ENCODE measurements around the gene FAIM2. TPM values are rescaled to one million over a fixed set of nuclear protein-coding genes. Genes with fewer than 3 reads are reported as not detected.

Gene FAIM2
- total and polyA plus RNA-seq, 2 experiments from 2014 or later: 0.61 to 2.0 TPM

- H3K79me2 ChIP-seq (replicated peaks; ENCODE audit: insufficient read depth): no peaks in the 10 kb centered on the region
- H3F3A ChIP-seq (replicated peaks; ENCODE audit: low read depth): no peaks in the 10 kb centered on the region
- no peak overlapping the region for H3K4me3 ChIP-seq
- peaks cover 26% of the 10 kb centered on the region for H3K4me1 ChIP-seq (ENCODE audit: insufficient read depth)
- H3K27me3 Mint-ChIP-seq (ENCODE audit: insufficient read depth, low read depth, poor library complexity): peaks cover 14% of the 10 kb centered on the region
- H3K36me3 Mint-ChIP-seq (ENCODE audit: low read depth): no peaks in the 10 kb centered on the region
- no peaks in the 10 kb centered on the region for H3K36me3 ChIP-seq (ENCODE audit: insufficient read depth)
- no peak overlapping the region for H2AFZ ChIP-seq
- peaks cover 41% of the 10 kb centered on the region for H3K4me1 Mint-ChIP-seq
- H3K4me2 ChIP-seq: no peak overlapping the region
- H4K20me1 ChIP-seq (replicated peaks; ENCODE audit: insufficient read depth): no peaks in the 10 kb centered on the region
- TF ChIP-seq CREB1 (CRISPR knock-in tag; IDR thresholded peaks at IDR 0.05; ENCODE audit: low read depth) (no peak), ETS1 (IDR thresholded peaks at IDR 0.05) (no peak), NANOG (IDR thresholded peaks at IDR 0.05; ENCODE audit: borderline replicate concordance) (no peak), STAT1 (IDR thresholded peaks at IDR 0.05; ENCODE audit: unreplicated experiment) (no peak), POLR2AphosphoS5 (IDR thresholded peaks at IDR 0.05; ENCODE audit: low read depth) (no peak), ZNF114 (CRISPR knock-in tag; IDR thresholded peaks at IDR 0.05) (no peak)
- TF ChIP-seq, protein P1, sequence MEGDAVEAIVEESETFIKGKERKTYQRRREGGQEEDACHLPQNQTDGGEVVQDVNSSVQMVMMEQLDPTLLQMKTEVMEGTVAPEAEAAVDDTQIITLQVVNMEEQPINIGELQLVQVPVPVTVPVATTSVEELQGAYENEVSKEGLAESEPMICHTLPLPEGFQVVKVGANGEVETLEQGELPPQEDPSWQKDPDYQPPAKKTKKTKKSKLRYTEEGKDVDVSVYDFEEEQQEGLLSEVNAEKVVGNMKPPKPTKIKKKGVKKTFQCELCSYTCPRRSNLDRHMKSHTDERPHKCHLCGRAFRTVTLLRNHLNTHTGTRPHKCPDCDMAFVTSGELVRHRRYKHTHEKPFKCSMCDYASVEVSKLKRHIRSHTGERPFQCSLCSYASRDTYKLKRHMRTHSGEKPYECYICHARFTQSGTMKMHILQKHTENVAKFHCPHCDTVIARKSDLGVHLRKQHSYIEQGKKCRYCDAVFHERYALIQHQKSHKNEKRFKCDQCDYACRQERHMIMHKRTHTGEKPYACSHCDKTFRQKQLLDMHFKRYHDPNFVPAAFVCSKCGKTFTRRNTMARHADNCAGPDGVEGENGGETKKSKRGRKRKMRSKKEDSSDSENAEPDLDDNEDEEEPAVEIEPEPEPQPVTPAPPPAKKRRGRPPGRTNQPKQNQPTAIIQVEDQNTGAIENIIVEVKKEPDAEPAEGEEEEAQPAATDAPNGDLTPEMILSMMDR (conservative IDR thresholded peaks at IDR 0.05; ENCODE audit: low read depth in 2 of 2): no peak
- H3K9me2 ChIP-seq (ENCODE audit: insufficient read depth): no peaks in the 10 kb centered on the region
- DNase-seq (ENCODE audit: low spot score): no peak
- no peak for ATAC-seq
- H3K4me3 Mint-ChIP-seq: no peak overlapping the region
- no peak overlapping the region for H3K27ac ChIP-seq (ENCODE audit: low read depth)
- H3K9me3 Mint-ChIP-seq: no peaks in the 10 kb centered on the region
- no peaks in the 10 kb centered on the region for H3K27me3 ChIP-seq (ENCODE audit: insufficient read depth)
- 0 out of 2 replicates have a peak overlapping the region, but pooled peaks have one; percentile 14 for H3K27ac Mint-ChIP-seq
Measured at GRCh38 chr12:49944046-49944445, 40.3 kb upstream of the FAIM2 start.

DNA sequence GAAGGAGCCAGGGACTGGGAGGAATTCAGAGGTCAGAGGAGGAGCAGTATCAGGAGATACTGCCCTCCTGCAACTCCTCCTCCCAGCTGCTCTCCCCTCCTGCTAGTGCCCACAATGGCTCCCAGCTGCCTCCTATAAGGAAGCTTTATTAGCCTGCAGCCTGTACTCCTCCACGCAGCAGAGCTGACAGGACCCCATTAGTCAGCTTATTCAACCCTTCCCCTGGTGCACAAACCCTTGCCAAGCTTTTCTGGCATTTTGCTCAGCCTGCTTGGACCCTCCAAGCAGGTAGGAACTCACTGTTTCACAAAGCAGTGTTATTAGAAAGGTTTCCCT is 39.9 kb upstream of the FAIM2 start:
- no peaks in the 10 kb centered on the region for H3K27me3 ChIP-seq (ENCODE audit: insufficient read depth)
- H3K27ac ChIP-seq (ENCODE audit: low read depth): no peak overlapping the region
- no peaks in the 10 kb centered on the region for H3K79me2 ChIP-seq (replicated peaks; ENCODE audit: insufficient read depth)
- no peak overlapping the region for H3K4me3 ChIP-seq
- no peaks in the 10 kb centered on the region for H3K36me3 Mint-ChIP-seq (ENCODE audit: low read depth)
- H3K4me2 ChIP-seq: no peak overlapping the region
- H3K36me3 ChIP-seq (ENCODE audit: insufficient read depth): no peaks in the 10 kb centered on the region
- no peak overlapping the region for H2AFZ ChIP-seq
- peaks cover 41% of the 10 kb centered on the region for H3K4me1 Mint-ChIP-seq
- ATAC-seq (no peak), DNase-seq (ENCODE audit: low spot score) (no peak)
- H3K27ac Mint-ChIP-seq: no peak overlapping the region
- H3K4me1 ChIP-seq (ENCODE audit: insufficient read depth): peaks cover 26% of the 10 kb centered on the region
- no peaks in the 10 kb centered on the region for H3F3A ChIP-seq (replicated peaks; ENCODE audit: low read depth)
- H3K27me3 Mint-ChIP-seq (ENCODE audit: insufficient read depth, low read depth, poor library complexity): peaks cover 14% of the 10 kb centered on the region
- H3K9me2 ChIP-seq (ENCODE audit: insufficient read depth): no peaks in the 10 kb centered on the region
- no peaks in the 10 kb centered on the region for H4K20me1 ChIP-seq (replicated peaks; ENCODE audit: insufficient read depth)
- H3K9me3 Mint-ChIP-seq: no peaks in the 10 kb centered on the region
- no peak overlapping the region for H3K4me3 Mint-ChIP-seq
- TF ChIP-seq ZNF114 (CRISPR knock-in tag; IDR thresholded peaks at IDR 0.05) (no peak), EZH2 (IDR thresholded peaks at IDR 0.05; ENCODE audit: low read depth, unreplicated experiment) (no peak), ZNF462 (CRISPR knock-in tag; IDR thresholded peaks at IDR 0.05) (no peak), NANOG (IDR thresholded peaks at IDR 0.05; ENCODE audit: borderline replicate concordance) (no peak), STAT1 (IDR thresholded peaks at IDR 0.05; ENCODE audit: unreplicated experiment) (no peak), ETS1 (IDR thresholded peaks at IDR 0.05) (no peak)
- TF ChIP-seq, protein P1 (conservative IDR thresholded peaks at IDR 0.05; ENCODE audit: low read depth in 2 of 2): no peak

All from GM23338 (cell line).